Measurements from ENCODE around the gene B3GAT1.
A peak's percentile ranks its signal among the peaks of the same experiment; 100 is the strongest.
"Not testable (repeated sequence)": the region's sequence is repeated elsewhere in the genome, so short reads cannot be mapped to it uniquely, and the experiment has no call there.

Gene B3GAT1, protein sequence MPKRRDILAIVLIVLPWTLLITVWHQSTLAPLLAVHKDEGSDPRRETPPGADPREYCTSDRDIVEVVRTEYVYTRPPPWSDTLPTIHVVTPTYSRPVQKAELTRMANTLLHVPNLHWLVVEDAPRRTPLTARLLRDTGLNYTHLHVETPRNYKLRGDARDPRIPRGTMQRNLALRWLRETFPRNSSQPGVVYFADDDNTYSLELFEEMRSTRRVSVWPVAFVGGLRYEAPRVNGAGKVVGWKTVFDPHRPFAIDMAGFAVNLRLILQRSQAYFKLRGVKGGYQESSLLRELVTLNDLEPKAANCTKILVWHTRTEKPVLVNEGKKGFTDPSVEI

DNA sequence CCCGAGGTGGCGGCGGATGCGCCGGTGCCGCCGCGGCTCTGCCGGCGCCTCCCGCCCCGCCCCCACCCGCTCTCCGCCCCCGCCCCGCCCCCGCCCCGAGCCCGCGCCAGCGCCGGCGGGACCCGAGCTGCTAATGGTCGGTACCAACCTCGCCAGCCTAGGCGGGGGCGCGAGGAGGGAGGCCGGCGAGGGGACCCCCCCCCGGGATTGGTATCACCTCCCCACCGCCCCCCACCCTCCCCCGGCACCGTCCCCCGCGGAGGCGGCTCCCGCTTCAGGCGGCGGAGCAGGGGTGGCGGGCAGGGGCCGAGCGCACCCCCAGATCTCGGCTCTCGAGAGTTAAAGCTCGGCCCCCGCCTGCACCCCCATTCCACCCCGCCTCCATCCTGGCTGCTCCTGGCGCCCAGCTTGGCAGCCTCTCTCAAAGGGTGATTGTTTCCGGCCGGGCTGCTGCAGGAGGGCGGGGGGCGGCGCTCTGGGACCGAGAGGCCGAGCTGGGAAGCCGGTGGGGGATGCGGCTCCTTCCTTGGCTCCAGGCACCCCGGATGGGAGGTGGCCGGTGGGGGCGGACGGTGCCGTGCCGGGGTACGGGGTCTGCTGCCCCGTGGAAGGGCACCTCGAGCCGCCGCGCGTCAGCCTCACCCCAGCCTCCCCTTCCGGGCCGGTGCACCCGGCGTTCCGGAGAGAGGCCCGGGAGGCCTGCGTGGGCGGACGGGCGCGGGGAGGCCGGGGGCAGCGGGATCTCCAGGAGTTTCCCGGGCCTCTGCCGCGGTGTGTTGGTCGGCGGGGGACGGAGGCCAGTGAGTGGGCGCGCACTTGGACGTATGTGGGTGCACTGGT lies at the start of gene B3GAT1:
TSS of gene B3GAT1 (minus strand) at position 40 of the 840 bp plus-strand sequence. CDS start 24,583 bp downstream, outside the sequence.
- DNase-seq (ENCODE audit: low spot score), result no peak

DNA sequence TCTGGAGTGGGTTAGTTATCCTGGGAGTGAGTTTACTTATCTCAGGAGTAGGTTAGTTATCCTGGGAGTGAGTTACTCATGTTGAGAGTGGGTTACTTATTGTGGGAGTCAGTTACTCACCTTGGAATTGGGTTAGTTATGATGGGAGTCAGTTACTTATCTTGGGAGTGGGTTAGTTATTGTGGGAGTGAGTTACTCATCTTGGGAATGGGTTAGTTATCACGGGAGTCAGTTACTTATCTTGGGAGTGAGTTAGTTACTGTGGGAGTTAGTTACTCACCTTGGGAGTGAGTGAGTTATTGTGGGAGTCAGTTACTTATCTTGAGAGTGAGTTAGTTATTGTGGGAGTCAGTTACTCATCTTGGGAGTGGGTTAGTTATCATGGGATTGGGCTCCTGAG lies 49.6 kb upstream of the B3GAT1 start:
- DNase-seq (ENCODE audit: low spot score), result no peak

- DNase-seq (ENCODE audit: low spot score), result no peak
Measured at GRCh38 chr11:134460881-134461280, 48.8 kb upstream of the B3GAT1 start.

DNA sequence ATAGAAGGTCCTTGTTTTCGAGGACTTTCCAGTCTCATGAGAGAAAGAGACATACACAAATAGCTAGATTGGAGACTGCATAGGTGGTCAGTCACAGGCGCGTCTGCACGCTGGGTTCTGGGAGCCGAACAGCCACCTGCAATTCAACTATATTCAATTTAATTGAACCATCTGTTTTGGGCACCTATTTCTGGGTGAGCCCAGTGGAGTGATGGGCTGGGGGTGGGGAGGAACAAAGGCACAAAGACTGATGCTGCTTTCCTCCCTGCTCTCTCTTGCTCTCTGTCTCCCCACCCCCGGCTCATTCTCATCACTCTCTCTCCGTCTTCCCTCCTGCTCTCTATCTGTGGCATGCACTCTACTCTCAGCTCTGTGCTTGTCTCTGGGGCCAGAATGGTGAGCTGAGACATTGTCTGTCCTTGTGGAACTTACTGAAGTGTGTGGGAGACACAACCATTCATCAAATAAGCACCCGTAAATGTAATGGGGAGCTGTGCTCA lies 48.1 kb upstream of the B3GAT1 start:
- no peak for DNase-seq (ENCODE audit: low spot score)

GRCh38 chr11:134459246-134460061 lies 47.4 kb upstream of the B3GAT1 start:
- DNase-seq (ENCODE audit: low spot score), result no peak

GRCh38 chr11:134457411-134458007 lies 45.5 kb upstream of the B3GAT1 start:
- not testable (repeated sequence) for DNase-seq (ENCODE audit: low spot score)

GRCh38 chr11:134455516-134455915 lies 43.5 kb upstream of the B3GAT1 start:
- DNase-seq (ENCODE audit: low spot score), result no peak

- no peak for DNase-seq (ENCODE audit: low spot score)
Measured at GRCh38 chr11:134454146-134454690, 42.2 kb upstream of the B3GAT1 start.

GRCh38 chr11:134453441-134453840 lies 41.4 kb upstream of the B3GAT1 start:
- no peak for DNase-seq (ENCODE audit: low spot score)

GRCh38 chr11:134452838-134453155 lies 40.8 kb upstream of the B3GAT1 start:
- no peak for DNase-seq (ENCODE audit: low spot score)

GRCh38 chr11:134452026-134452837 lies 40.2 kb upstream of the B3GAT1 start:
- no peak for DNase-seq (ENCODE audit: low spot score)

GRCh38 chr11:134450186-134450585 lies 38.1 kb upstream of the B3GAT1 start:
- DNase-seq (ENCODE audit: low spot score), result no peak

GRCh38 chr11:134449713-134450112 lies 37.7 kb upstream of the B3GAT1 start:
- no peak for DNase-seq (ENCODE audit: low spot score)

- no peak for DNase-seq (ENCODE audit: low spot score)
Measured at GRCh38 chr11:134449051-134449450, 37.0 kb upstream of the B3GAT1 start.

DNA sequence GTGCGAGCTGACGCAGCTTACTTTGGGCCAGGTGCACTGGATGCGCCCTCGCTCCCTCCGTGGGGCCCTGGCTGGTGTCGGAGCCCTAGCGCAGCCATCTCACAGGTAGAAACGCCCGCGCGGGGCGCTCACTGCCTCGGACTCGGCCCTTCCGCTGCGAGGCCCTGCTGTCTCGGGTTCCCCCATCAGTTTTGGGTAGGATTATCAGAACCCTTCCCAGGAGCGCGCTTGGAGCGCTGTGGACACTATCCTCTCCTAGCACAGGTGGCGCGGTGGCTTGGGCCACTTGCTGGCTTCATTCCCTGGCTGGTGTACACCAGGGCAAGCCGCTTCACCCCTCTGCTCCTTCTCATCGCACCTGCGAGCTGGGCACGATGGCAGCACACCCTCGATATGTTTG lies 35.7 kb upstream of the B3GAT1 start:
- DNase-seq (ENCODE audit: low spot score), result no peak

DNA sequence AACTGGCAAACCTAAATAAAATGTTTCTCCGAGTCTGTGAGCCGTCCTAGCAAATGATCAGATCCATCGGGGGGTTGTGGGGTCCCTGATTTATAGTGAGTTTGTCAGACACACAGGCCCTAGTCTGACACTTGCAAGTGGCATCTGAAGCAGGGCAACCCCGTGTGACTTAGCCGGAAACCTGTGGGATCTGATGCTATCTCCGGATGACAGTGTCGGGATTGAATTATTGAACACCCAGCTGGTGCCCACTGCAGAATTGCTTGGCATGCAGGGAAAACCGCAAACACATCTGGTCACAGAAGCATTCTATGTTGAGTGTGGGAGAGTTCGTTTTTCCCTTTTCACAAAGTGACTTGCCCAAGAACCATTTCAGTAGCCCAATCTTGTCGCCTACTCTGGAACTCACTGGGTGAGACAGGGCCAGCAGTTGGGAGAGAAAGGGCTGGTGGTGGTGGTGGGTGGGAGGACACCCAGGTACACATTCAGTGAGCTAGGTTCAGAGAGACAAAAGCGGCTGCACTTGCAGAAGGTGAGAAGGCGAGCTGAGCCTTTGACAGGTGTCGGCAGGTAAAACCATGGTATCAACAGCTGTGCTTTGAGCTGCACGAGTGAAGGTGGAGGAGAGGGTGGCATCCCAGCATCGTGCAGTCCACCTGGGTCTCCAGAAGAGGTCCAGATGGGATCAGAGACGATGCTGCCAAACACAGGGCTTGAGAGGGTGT lies 33.7 kb upstream of the B3GAT1 start:
- DNase-seq (ENCODE audit: low spot score), result no peak

DNA sequence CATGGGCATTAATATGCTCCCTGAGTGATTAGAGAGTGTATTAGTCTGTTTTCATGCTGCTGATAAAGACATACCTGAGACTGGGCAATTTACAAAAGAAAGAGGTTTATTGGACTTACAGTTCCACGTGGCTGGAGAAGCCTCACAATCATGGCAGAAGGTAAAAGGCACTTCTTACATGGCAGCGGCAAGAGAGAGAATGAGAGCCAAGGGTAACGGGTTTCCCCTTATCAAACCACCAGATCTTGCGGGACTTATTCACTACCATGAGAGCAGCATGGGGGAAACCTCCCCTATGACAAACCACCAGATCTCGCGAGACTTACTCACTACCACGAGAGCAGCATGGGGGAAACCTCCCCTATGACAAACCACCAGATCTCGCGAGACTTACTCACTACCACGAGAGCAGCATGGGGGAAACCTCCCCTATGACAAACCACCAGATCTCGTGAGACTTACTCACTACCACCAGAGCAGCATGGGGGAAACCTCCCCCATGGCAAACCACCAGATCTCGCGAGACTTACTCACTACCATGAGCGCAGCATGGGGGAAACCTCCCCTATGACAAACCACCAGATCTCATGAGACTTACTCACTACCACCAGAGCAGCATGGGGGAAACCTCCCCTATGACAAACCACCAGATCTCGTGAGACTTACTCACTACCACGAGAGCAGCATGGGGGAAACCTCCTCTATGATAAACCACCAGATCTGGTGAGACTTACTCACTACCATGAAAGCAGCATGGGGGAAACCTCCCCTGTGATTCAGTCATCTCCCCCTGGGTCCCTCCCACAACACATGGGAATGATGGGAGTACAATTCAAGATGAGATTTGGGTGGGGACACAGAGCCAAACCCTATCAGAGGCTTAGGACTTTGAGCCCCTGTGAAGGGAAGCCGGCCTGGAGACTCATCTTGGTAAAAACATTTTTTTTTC lies 32.4 kb upstream of the B3GAT1 start:
- DNase-seq (ENCODE audit: low spot score), result peak; percentile 19

DNA sequence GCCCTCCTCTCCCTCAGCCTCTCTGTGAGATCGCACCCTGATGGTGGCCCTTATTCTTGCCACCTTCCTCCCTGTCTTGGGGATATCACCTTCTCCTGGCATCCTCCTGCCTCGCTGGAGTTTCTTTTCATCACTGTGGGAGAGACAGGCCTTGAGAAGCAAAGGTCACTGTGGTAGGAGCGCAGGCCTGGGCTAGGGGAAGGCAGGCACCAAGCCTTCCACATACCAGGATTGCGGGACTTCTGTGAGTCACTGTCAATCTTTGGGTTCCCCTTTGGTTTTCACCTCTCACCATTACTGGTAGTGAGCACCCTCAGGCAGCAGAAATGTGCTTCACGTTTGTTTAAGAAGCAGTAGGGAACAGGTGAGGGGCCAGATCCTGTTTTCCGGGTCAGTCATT lies 31.2 kb upstream of the B3GAT1 start:
- no peak for DNase-seq (ENCODE audit: low spot score)

- DNase-seq (ENCODE audit: low spot score), result no peak
Measured at GRCh38 chr11:134442246-134442645, 30.2 kb upstream of the B3GAT1 start.
